Immature natural killer cell (primary cell): ENCODE data around the gene TMEM184A. TPM values are rescaled to one million over a fixed set of nuclear protein-coding genes. Genes with fewer than 3 reads are reported as not detected.

ENCODE experiments used
- DNase-seq, 3 donors: peaks; one replicate each; pipeline ENCODE4 v3.0.0; 2022; ENCODE audit warnings: mixed read lengths in 1 of 3
- H3K27ac Mint-ChIP-seq, 6 donors: one replicate each; pipeline ENCODE4 v1.8.0; 2020; ENCODE audit warnings: mixed read lengths in 6 of 6, mild to moderate bottlenecking in 5 of 6, inconsistent platforms in 4 of 6, moderate library complexity in 3 of 6
- H3K27me3 Mint-ChIP-seq, 3 donors: one replicate each; pipeline ENCODE4 v1.8.0; 2020 to 2021; ENCODE audit warnings: low read depth in 3 of 3, mild to moderate bottlenecking in 3 of 3, mixed read lengths in 3 of 3, moderate library complexity in 3 of 3, inconsistent platforms in 1 of 3
- H3K36me3 Mint-ChIP-seq, 3 donors: one replicate each; pipeline ENCODE4 v1.8.0; 2020; ENCODE audit warnings: mixed read lengths in 3 of 3, inconsistent platforms in 2 of 3, mild to moderate bottlenecking in 2 of 3
- H3K4me1 Mint-ChIP-seq, 2 donors: one replicate each; pipeline ENCODE4 v1.8.0; 2020; ENCODE audit warnings: inconsistent platforms in 2 of 2, mild to moderate bottlenecking in 2 of 2, mixed read lengths in 2 of 2, moderate library complexity in 1 of 2
- H3K4me3 Mint-ChIP-seq, 5 donors: one replicate each; pipeline ENCODE4 v1.8.0; 2020; ENCODE audit warnings: mild to moderate bottlenecking in 5 of 5, mixed read lengths in 5 of 5, inconsistent platforms in 3 of 5, moderate library complexity in 3 of 5
- H3K9me3 Mint-ChIP-seq, 6 donors: one replicate each; pipeline ENCODE4 v1.8.0; 2020; ENCODE audit warnings: mild to moderate bottlenecking in 6 of 6, mixed read lengths in 6 of 6, inconsistent platforms in 4 of 6, moderate library complexity in 3 of 6
- polyA plus RNA-seq, 3 donors: library from polyadenylated mRNA; unstranded; fragments of 300-500 nt; fragmentation: Illumina TruSeq; gene quantifications; one replicate each; pipeline ENCODE4 v1.2.3, GENCODE V29; 2021

The TMEM184A gene
- not detected for polyA plus RNA-seq

DNA sequence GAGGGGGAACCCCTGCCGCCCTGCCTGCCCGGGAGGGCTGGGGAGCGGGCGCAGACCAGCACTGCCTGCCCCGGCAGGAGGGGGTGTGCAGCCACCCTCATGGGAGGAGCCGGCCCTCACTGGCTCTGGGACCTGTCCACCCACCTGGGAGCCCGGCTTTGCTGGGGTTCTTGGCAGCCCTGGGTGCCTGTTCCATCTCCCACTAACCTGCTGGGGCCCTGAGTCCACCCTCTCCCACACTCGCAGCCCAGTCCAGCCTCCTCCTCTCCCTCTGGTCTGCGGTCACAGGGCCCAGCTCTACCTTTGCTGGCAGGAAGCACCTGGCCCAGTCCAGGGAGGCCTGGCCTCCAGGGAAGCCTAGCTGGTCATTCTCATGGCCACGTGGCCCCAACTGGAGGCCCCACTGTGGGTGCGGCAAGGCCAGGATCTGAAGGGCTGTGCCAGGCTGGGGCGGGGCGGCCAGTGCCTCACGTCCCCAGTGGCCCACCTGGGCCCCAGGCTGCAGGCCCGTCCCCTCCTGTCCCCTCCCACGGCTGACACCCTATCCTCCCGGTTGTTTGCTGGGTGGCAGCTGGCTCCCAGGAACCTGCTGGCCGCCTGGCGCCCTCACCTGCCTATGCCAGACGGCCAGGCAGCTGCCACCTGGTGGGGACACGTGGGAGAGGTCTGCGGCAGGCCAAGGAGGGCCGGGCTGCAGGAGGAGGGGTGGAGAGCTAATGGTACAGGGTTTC lies at the start of gene TMEM184A:
Gene TMEM184A (minus strand): TSS at position 393 of the 731 bp plus-strand sequence. CDS start 721 bp downstream, outside the sequence.
- Mint-ChIP-seq H3K4me3 (no peak within 1 kb of the TSS), H3K4me1 (no peaks in the 10 kb centered on the region)
- DNase-seq = no peak

GRCh38 chr7:1604383-1604782 lies 48.4 kb upstream of the TMEM184A start:
- Mint-ChIP-seq H3K27ac (no peak overlapping the region), H3K9me3 (no peaks in the 10 kb centered on the region), H3K27me3 (peaks cover 1 to 8% (median 2%) of the 10 kb centered on the region in 3 donors), H3K4me1 (no peaks in the 10 kb centered on the region), H3K36me3 (no peaks in the 10 kb centered on the region), H3K4me3 (no peak overlapping the region)
- DNase-seq = no peak

More for the DNA sequence above, at the start of gene TMEM184A:
- Mint-ChIP-seq H3K27me3 (peaks cover 0 to 2% (median 0%) of the 10 kb centered on the region in 3 donors), H3K9me3 (no peaks in the 10 kb centered on the region), H3K36me3 (no peaks in the 10 kb centered on the region), H3K27ac (no peak within 1 kb of the TSS)

DNA sequence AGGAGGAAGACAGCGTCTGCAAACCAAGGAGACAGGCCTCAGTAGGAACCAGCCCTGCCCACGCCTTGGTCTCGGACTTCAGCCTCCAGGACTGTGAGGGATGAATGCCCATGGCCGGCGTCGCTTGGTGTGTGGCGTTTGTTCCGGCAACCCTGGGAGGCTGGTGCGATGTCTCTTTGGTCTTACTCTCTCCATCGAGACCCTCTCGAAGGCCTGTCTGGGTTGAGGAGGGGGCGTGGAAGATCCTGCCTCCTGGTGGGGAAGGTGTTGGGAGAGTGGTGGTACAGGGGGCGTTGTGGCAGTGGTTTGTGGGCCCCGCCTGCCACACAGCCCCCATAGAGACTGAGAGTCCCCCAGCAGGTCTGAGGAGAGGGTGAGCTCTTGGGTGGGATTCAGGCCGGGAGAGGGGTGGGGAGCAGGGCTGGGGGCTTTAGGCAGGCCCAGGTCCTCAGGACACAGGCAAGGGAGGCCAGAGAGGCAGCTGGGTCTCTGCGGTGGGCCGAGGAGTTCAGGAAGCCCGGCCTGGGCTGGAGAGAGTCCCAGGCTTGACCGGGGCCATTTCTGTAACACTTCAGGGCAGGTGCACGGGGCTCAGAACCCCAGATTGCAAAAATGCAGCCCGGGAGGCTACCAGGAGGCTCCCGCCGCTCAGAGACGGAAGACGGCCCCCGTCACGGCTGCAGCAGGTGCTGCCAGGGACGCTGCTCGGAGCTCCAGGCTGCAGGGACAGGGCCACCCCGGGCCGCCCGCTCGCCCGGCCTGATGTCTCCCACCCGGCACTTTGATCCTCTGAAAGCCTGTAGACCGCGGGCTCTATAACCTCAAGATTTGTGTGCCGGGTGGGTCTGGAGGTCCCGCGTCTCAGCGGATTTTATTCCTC lies 47.6 kb upstream of the TMEM184A start:
- Mint-ChIP-seq H3K36me3 (no peaks in the 10 kb centered on the region), H3K4me3 (no peak overlapping the region), H3K27ac (no peak overlapping the region), H3K27me3 (peaks cover 1 to 7% (median 3%) of the 10 kb centered on the region in 3 donors), H3K4me1 (no peaks in the 10 kb centered on the region), H3K9me3 (no peaks in the 10 kb centered on the region)
- DNase-seq = no peak

DNA sequence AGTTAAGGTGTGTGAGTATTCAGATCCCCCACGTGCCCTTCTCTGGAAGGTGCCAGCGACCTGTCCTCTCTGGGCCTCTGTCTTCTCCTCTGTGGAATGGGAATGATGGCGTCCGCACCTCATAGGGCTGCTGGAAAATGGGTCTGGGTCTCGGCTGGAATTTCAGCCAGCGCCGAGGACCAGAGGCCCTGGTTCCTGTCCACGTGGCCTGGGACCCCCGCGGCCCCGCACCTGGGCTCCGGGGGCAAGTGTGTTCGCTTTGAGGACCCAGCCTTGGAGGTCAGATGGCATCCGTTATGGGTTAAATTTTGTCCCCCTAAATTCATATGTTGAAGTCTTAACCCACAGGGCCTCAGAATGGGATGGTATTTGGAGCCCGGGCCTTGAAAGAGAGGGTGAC lies 46.4 kb upstream of the TMEM184A start:
- Mint-ChIP-seq H3K4me3 (no peak overlapping the region), H3K36me3 (no peaks in the 10 kb centered on the region), H3K27ac (no peak overlapping the region), H3K9me3 (no peaks in the 10 kb centered on the region), H3K4me1 (no peaks in the 10 kb centered on the region), H3K27me3 (peaks cover 3 to 6% (median 6%) of the 10 kb centered on the region in 3 donors)
- no peak for DNase-seq

GRCh38 chr7:1601956-1602355 lies 46.0 kb upstream of the TMEM184A start:
- Mint-ChIP-seq H3K27ac (no peak overlapping the region), H3K36me3 (no peaks in the 10 kb centered on the region), H3K27me3 (peaks cover 3 to 9% (median 5%) of the 10 kb centered on the region in 3 donors), H3K4me3 (no peak overlapping the region), H3K9me3 (no peaks in the 10 kb centered on the region), H3K4me1 (no peaks in the 10 kb centered on the region)
- no peak for DNase-seq

- peak overlapping the region in 1 of 6 donors; percentile 17 for H3K27ac Mint-ChIP-seq
- DNase-seq = no peak
- no peak overlapping the region for H3K4me3 Mint-ChIP-seq
- peaks cover 0 to 11% (median 11%) of the 10 kb centered on the region in 3 donors for H3K27me3 Mint-ChIP-seq
- H3K9me3 Mint-ChIP-seq = no peaks in the 10 kb centered on the region
- no peaks in the 10 kb centered on the region for H3K36me3 Mint-ChIP-seq
- H3K4me1 Mint-ChIP-seq = no peaks in the 10 kb centered on the region
Measured at GRCh38 chr7:1599640-1600395, 43.8 kb upstream of the TMEM184A start.

GRCh38 chr7:1598961-1599639 lies 43.1 kb upstream of the TMEM184A start:
- H3K9me3 Mint-ChIP-seq = no peaks in the 10 kb centered on the region
- no peak overlapping the region for H3K4me3 Mint-ChIP-seq
- no peak for DNase-seq
- no peaks in the 10 kb centered on the region for H3K4me1 Mint-ChIP-seq
- H3K27me3 Mint-ChIP-seq = peaks cover 0 to 11% (median 11%) of the 10 kb centered on the region in 3 donors
- H3K36me3 Mint-ChIP-seq = no peaks in the 10 kb centered on the region
- H3K27ac Mint-ChIP-seq = peak overlapping the region in 1 of 6 donors; percentile 17

- no peaks in the 10 kb centered on the region for H3K4me1 Mint-ChIP-seq
- H3K27me3 Mint-ChIP-seq = peaks cover 0 to 12% (median 11%) of the 10 kb centered on the region in 3 donors
- H3K9me3 Mint-ChIP-seq = no peaks in the 10 kb centered on the region
- no peak overlapping the region for H3K27ac Mint-ChIP-seq
- no peak overlapping the region for H3K4me3 Mint-ChIP-seq
- DNase-seq = no peak
- H3K36me3 Mint-ChIP-seq = no peaks in the 10 kb centered on the region
Measured at GRCh38 chr7:1598286-1598685, 42.3 kb upstream of the TMEM184A start.

- H3K27me3 Mint-ChIP-seq = peaks cover 0 to 12% (median 11%) of the 10 kb centered on the region in 3 donors
- no peaks in the 10 kb centered on the region for H3K36me3 Mint-ChIP-seq
- no peak overlapping the region for H3K4me3 Mint-ChIP-seq
- H3K27ac Mint-ChIP-seq = no peak overlapping the region
- no peaks in the 10 kb centered on the region for H3K4me1 Mint-ChIP-seq
- no peak for DNase-seq
- H3K9me3 Mint-ChIP-seq = no peaks in the 10 kb centered on the region
Measured at GRCh38 chr7:1597791-1598190, 41.8 kb upstream of the TMEM184A start.

- Mint-ChIP-seq H3K9me3 (no peaks in the 10 kb centered on the region), H3K4me3 (no peak overlapping the region), H3K4me1 (no peaks in the 10 kb centered on the region), H3K27me3 (peaks cover under 1 to 12% (median 11%) of the 10 kb centered on the region in 3 donors), H3K27ac (no peak overlapping the region), H3K36me3 (no peaks in the 10 kb centered on the region)
- no peak for DNase-seq
Measured at GRCh38 chr7:1597066-1597760, 41.2 kb upstream of the TMEM184A start.

- Mint-ChIP-seq H3K27me3 (peaks cover 5 to 16% (median 12%) of the 10 kb centered on the region in 3 donors), H3K9me3 (no peaks in the 10 kb centered on the region), H3K36me3 (no peaks in the 10 kb centered on the region), H3K4me3 (no peak overlapping the region), H3K27ac (no peak overlapping the region), H3K4me1 (no peaks in the 10 kb centered on the region)
- no peak for DNase-seq
Measured at GRCh38 chr7:1596181-1597043, 40.4 kb upstream of the TMEM184A start.

DNA sequence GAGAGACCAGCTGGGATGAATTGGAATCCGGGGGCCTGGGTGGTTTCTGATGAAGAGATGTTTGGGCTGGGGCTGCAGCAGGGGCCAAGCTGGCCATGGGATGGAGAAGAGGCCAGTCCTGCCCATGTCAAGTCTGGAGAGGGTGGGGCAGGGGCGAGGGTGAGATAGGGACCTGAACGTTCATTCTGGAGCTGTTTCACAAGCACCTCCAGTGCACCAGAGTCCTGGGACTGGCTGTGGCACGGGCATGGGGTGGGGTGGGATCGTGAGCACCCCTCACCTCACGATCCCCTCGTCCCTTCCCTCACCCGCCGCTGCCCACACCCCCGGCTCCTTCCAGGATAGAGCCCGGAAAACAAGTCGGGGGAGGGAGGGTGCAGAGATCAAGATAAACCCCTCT lies 39.6 kb upstream of the TMEM184A start:
- Mint-ChIP-seq H3K36me3 (no peaks in the 10 kb centered on the region), H3K4me3 (no peak overlapping the region), H3K27me3 (peaks cover 9 to 18% (median 12%) of the 10 kb centered on the region in 3 donors), H3K9me3 (no peaks in the 10 kb centered on the region), H3K4me1 (no peaks in the 10 kb centered on the region), H3K27ac (no peak overlapping the region)
- DNase-seq = no peak
